HEK293T (cell line): ENCODE results near the gene OR4C5.

ENCODE experiments used
- BHLHE40 ChIP-seq: fragments of 450-650 bp; IDR thresholded peaks from 2 replicates; pipeline ENCODE4 v1.6.1; 2016; ENCODE audit warnings: mild to moderate bottlenecking, moderate library complexity, borderline replicate concordance
- FOXM1 ChIP-seq: fragments of 450-650 bp; IDR thresholded peaks from 2 replicates; pipeline ENCODE4 v1.6.1; 2017; ENCODE audit warnings: mild to moderate bottlenecking, borderline replicate concordance
- SUZ12 ChIP-seq: fragments of 450-650 bp; IDR thresholded peaks from 2 replicates; pipeline ENCODE4 v1.6.1; 2016; ENCODE audit warnings: mild to moderate bottlenecking
- TARDBP ChIP-seq: fragments of 450-650 bp; IDR thresholded peaks from 2 replicates; pipeline ENCODE4 v1.6.1; 2016
- ZNF384 ChIP-seq: fragments of 450-650 bp; IDR thresholded peaks from 2 replicates; pipeline ENCODE4 v1.6.1; 2016

DNA sequence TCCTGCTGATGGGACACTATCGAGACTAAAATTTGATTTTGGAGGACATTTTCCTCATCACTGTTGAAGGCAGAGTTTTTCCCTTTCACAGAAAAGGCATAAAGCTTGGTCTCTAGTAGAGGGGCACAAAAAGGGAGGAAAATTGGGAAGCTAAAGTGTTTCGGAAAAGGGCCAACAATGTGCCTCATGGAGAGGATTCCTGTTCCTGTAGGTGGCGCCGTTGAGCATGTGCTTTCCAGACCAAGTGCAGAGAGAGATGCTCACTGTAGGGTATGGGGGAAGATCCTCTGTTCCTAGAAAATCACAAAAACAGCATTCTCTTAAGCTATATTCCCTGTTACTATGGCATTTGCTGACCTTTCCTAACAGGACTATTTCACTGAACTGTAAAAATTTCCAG lies 18.4 kb upstream of the OR4C5 start:
- no peak for TF ChIP-seq TARDBP
- TF ChIP-seq BHLHE40: no peak
- TF ChIP-seq ZNF384: no peak
- no peak for TF ChIP-seq FOXM1
- no peak for TF ChIP-seq SUZ12
